Measurements from ENCODE around the gene RPS3. TPM values are rescaled to one million over a fixed set of nuclear protein-coding genes. Genes with fewer than 3 reads are reported as not detected.

Gene RPS3
- total and polyA plus RNA-seq, 5 donors = 1,021 to 1,263 (median 1,171) TPM

DNA sequence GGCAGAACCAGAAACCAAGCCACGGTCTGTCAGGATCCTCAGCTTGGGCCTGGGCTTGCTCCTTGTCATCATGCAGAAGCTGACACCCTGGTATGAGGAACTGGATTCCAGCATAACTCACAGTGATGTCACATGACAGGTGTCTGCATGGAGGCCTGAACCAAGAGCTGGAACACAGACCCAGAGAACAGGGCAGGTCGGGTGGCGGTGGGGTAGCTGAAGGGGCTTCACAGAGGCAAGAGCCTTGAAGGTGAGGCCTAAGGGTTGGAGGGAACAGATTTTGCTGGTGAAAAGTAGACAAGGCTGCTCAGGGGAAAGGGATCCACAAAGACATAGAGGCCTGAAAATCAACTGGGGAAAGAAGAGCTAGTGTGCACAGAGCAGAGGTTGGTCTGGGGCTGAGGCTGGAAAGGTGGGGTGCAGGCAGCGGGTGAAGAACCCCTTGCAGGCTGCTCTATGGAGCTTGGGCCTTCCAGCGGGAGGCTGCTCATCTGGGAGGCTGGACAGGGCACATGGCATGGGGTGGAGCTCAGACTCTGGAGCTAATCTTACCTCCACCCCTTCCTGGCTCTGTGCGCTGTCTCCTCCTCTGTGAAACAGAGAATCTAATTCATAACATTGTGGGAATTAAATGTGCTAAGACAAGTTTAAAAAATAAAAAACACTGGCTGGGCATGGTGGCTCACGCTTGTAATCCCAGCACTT lies 18.4 kb upstream of the RPS3 start:
- H3K4me3 ChIP-seq (ENCODE audit: low read length) = no peak overlapping the region
- peak; percentile 77 to 80 for ATAC-seq
- H3K9me3 ChIP-seq (ENCODE audit: control insufficient read depth, low read length) = no peaks in the 10 kb centered on the region
- peak; percentile 38 to 68 (median 68) for DNase-seq
- H3K27ac ChIP-seq (ENCODE audit: low read length) = no peak overlapping the region
- intact Hi-C loops (cut with DNase I) = loop anchor here in 1 of 4 donors (5.0 kb wide), 2 partner anchors 54 to 99 kb away; no protein-coding TSS in a partner anchor
- no peaks in the 10 kb centered on the region for H3K4me1 ChIP-seq (ENCODE audit: control insufficient read depth, insufficient read depth, low read length)
- WGBS = 74% methylated on average over 7 of the region's 7 CpGs
- H3K27me3 ChIP-seq (ENCODE audit: control insufficient read depth, insufficient read depth) = no peaks in the 10 kb centered on the region

DNA sequence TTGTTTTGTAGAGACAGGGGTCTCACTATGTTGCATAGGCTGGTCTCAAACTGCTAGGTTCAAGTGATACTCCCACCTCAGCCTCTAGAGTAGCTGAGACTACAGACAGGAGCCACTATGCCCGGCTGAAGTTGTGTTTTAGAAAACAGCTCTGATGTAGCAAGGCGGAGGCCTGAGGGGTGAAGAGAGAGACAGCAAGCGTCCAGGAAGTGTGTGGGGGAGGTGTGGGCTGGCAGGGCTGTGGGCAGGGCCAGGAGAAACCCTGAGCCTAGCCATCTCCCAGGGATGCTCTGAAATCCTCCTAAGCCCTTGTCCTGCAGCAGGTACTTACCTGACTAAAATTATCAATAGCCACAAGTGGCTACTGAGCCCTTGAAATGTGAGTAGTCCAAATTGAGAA lies 16.1 kb upstream of the RPS3 start:
- intact Hi-C loops (cut with DNase I) = loop anchor here (2.0 to 5.0 kb wide), 4 partner anchors 54 to 102 kb away; no protein-coding TSS in a partner anchor
- Histone ChIP-seq H3K27ac (ENCODE audit: low read length) (no peak overlapping the region), H3K9me3 (ENCODE audit: control insufficient read depth, low read length) (no peaks in the 10 kb centered on the region), H3K4me1 (ENCODE audit: control insufficient read depth, insufficient read depth, low read length) (peaks cover under 1% of the 10 kb centered on the region), H3K4me3 (ENCODE audit: low read length) (no peak overlapping the region), H3K27me3 (ENCODE audit: control insufficient read depth, insufficient read depth) (no peaks in the 10 kb centered on the region)
- 84% methylated on average over 3 of the region's 3 CpGs for WGBS
- ATAC-seq = peak in 1 of 2 donors; percentile 3
- DNase-seq = no peak

DNA sequence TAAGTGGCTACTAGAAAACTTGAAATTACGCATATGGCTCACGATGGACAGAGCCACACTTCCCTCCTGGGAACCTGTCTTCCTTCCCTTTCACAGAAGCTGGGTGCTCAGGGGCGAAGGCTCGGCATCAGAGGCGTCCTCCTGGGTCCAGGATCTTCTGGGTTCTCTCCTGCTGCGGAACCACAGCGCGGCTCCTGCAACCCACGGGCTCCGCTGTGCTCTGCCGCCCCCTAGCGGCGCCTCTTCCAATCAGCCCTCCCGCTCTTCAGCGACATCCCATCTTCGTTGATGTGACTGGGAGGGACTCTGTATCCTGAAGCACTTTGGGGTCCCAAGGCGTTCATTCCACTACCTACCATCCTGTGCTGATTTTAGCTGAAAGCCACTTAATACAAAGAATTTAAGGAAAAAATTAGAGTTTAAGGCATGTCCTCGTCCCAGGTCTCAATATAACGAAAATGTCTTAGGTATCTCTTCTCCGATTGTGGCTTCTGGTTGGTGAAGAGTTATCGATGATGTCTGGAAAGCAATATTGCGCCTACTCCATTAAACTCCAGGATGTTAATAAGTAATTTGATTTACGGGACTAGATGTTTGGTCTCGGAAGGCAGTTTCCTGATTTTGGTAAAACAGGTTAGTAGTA lies 14.8 kb upstream of the RPS3 start:
- no peaks in the 10 kb centered on the region for H3K9me3 ChIP-seq (ENCODE audit: control insufficient read depth, low read length)
- peaks cover 2% of the 10 kb centered on the region for H3K4me1 ChIP-seq (ENCODE audit: control insufficient read depth, insufficient read depth, low read length)
- no peak overlapping the region for H3K27ac ChIP-seq (ENCODE audit: low read length)
- ATAC-seq = peak; percentile 78 to 87
- no peak overlapping the region for H3K4me3 ChIP-seq (ENCODE audit: low read length)
- 22% methylated on average over 24 of the region's 24 CpGs for WGBS
- intact Hi-C loops (cut with DNase I) = loop anchor here in 3 of 4 donors (1.0 to 5.0 kb wide), 5 partner anchors 57 to 148 kb away; no protein-coding TSS in a partner anchor
- peak; percentile 83 to 94 (median 93) for DNase-seq
- no peaks in the 10 kb centered on the region for H3K27me3 ChIP-seq (ENCODE audit: control insufficient read depth, insufficient read depth)

DNA sequence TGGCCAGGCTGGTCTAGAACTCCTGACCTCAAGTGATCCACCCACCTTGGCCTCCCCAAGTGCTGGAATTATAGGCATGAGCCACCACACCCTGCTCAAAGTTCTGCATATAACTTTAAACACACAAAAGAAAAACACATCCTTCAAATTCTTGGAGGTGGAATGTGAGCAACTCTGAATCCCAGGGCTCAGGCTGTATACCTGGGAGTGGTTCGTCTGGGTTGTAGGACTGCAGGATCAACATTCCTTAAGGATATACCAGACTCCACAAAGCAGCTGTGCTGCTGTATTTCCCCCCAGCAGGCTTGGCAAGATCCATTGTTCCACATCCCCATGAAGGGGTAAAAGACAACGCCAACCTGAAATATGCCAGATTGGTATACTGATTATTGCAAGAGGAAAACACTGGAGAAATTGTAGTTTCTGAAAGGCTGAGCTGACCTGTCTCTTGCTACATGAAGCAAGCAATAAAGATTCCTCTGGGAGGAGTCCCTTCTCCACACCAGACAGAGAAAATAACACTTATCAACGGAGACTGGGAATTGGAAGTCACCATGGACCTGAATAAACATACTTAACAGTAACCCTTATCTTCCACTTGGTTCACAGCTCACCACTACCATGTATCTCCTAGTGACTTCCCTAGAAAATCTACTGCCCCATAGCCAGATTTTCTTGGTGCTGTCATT lies 12.2 kb upstream of the RPS3 start:
- intact Hi-C loops (cut with DNase I) = loop anchor here in 1 of 4 donors (5.0 kb wide), 1 partner anchor 145 kb away; no protein-coding TSS in a partner anchor
- 47% methylated on average over 3 of the region's 3 CpGs for WGBS

DNA sequence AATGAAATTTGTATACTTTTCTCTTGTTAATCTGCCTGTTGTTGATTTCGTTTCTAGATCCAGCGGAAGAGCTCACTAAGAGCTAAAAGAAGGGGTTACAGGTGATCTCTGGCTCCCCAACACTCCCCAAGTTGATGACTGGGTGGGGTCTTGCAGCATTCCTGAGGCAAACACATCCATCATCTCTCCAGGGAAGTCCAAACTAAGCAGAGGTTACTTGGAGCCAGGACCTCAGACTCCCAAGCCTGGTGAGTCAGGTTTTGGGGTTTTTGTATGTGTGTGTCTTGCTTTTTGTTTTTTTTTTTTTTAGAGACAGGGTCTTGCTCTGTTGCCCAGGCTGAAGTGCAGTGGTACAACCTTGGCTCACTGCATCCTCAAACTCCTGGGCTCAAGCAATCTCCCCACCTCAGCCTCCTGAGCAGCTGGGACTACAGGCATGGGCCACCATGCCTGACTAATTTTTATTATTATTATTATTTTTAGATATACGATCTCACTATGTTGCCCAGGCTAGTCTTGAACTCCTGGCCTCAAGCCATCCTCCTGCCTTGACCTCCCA lies 11.5 kb upstream of the RPS3 start:
- Histone ChIP-seq H3K27me3 (ENCODE audit: control insufficient read depth, insufficient read depth) (no peaks in the 10 kb centered on the region), H3K4me3 (ENCODE audit: low read length) (no peak overlapping the region), H3K27ac (ENCODE audit: low read length) (no peak overlapping the region), H3K4me1 (ENCODE audit: control insufficient read depth, insufficient read depth, low read length) (peaks cover 2% of the 10 kb centered on the region), H3K9me3 (ENCODE audit: control insufficient read depth, low read length) (no peaks in the 10 kb centered on the region)
- 71% methylated on average over 3 of the region's 3 CpGs for WGBS
- DNase-seq (no peak), ATAC-seq (no peak)
- intact Hi-C loops (cut with DNase I) = loop anchor here in 1 of 4 donors (5.0 kb wide), 1 partner anchor 144 kb away; no protein-coding TSS in a partner anchor

More for the DNA sequence above, 12.2 kb upstream of the RPS3 start:
- peaks cover 2% of the 10 kb centered on the region for H3K4me1 ChIP-seq (ENCODE audit: control insufficient read depth, insufficient read depth, low read length)
- no peaks in the 10 kb centered on the region for H3K9me3 ChIP-seq (ENCODE audit: control insufficient read depth, low read length)
- H3K27me3 ChIP-seq (ENCODE audit: control insufficient read depth, insufficient read depth) = no peaks in the 10 kb centered on the region
- H3K4me3 ChIP-seq (ENCODE audit: low read length) = no peak overlapping the region
- peak in 1 of 2 donors; percentile 23 for ATAC-seq
- H3K27ac ChIP-seq (ENCODE audit: low read length) = no peak overlapping the region
- no peak for DNase-seq

DNA sequence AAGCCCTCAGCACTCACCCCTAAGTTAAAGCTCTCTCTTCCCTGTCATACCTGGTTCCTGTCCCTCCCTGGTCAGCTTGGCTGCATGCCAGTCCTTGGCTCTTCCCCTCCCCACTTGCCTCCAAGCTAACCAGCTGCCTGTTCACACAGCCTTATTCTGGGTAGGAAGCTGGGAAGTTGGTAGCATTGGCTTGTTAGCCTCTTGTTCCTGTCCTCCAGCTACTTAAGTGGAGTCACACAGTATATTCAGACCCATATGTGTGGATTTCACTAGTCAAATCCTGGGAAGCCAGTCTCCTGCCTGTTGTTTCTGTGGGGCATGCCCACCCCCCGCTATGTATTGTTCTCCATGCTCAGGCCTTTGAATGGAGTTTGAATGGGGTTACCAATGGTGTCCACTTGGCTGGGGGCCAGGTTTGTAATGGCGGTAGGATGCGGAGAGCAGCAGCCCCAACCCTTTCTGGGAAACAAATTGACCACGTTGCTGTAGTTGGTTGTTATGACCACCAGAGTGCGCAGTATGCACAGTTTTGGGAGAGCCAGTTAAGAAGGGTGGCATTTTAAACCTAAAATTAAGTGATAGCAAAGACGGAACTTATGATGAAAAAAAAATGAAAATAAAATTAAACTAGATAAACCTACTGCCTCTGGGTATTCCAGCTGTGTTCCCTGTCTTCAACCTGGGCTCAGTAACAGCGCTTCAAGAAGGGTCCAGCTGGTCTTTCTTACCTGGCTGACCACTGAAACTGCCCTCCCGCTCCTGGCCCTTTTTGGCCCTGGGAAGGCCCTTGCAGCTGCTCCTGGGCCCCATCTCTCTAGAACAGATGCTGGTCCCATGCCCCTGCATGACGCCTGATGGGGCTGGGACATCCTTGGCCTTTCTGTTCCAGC lies 10.7 kb upstream of the RPS3 start:
- intact Hi-C loops (cut with DNase I) = loop anchor here in 1 of 4 donors (5.0 kb wide), 1 partner anchor 144 kb away; no protein-coding TSS in a partner anchor
- H3K4me3 ChIP-seq (ENCODE audit: low read length) = no peak overlapping the region
- no peak overlapping the region for H3K27ac ChIP-seq (ENCODE audit: low read length)
- DNase-seq (peak; percentile 79 to 83 (median 81)), ATAC-seq (peak; percentile 47 to 54)
- H3K9me3 ChIP-seq (ENCODE audit: control insufficient read depth, low read length) = no peaks in the 10 kb centered on the region
- no peaks in the 10 kb centered on the region for H3K27me3 ChIP-seq (ENCODE audit: control insufficient read depth, insufficient read depth)
- 25% methylated on average over 9 of the region's 9 CpGs for WGBS
- H3K4me1 ChIP-seq (ENCODE audit: control insufficient read depth, insufficient read depth, low read length) = peaks cover 2% of the 10 kb centered on the region

DNA sequence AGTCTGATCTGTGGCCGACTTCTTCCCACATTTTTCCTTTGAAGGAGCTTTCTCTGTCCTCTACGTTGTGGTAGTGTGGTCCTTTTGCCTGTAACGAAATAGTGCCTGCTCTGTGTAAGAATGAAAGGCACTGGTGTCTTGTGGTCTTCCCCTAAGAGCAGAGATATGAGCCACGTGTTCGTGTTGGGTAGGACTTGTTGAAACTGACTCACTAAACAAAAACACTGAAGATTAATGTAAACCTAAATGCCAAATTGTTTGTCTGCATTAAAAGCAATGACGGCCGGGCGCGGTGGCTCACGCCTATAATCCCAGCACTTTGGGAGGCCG lies 10.1 kb upstream of the RPS3 start:
- 75% methylated on average over 11 of the region's 11 CpGs for WGBS
- Histone ChIP-seq H3K4me1 (ENCODE audit: control insufficient read depth, insufficient read depth, low read length) (peaks cover 2% of the 10 kb centered on the region), H3K4me3 (ENCODE audit: low read length) (no peak overlapping the region), H3K9me3 (ENCODE audit: control insufficient read depth, low read length) (no peaks in the 10 kb centered on the region), H3K27me3 (ENCODE audit: control insufficient read depth, insufficient read depth) (no peaks in the 10 kb centered on the region), H3K27ac (ENCODE audit: low read length) (no peak overlapping the region)
- DNase-seq (no peak), ATAC-seq (no peak)
- intact Hi-C loops (cut with DNase I) = loop anchor here in 1 of 4 donors (5.0 kb wide), 1 partner anchor 143 kb away; no protein-coding TSS in a partner anchor

DNA sequence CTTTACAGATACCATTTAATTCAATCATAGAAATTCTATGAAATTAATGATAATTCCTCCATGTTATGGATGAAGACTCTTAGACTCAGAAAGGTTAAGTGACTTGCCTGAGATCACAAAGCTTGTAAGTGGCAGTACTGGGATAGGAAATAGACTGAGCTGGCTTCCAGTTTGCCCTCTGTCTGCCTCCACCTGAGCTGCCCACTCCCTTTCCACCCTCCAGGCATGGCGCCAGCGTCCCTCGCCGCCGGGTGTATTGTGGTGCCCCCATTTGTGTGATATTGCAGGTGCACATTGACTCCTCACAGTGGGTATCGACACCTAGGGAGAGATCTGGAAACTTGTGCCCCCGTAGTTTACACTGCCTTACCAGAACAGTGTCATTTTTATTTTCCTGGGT lies 9.4 kb upstream of the RPS3 start:
- no peak for ATAC-seq
- Histone ChIP-seq H3K27ac (ENCODE audit: low read length) (no peak overlapping the region), H3K4me3 (ENCODE audit: low read length) (no peak overlapping the region), H3K4me1 (ENCODE audit: control insufficient read depth, insufficient read depth, low read length) (peaks cover 2% of the 10 kb centered on the region), H3K27me3 (ENCODE audit: control insufficient read depth, insufficient read depth) (no peaks in the 10 kb centered on the region), H3K9me3 (ENCODE audit: control insufficient read depth, low read length) (no peaks in the 10 kb centered on the region)
- intact Hi-C loops (cut with DNase I) = loop anchor here in 2 of 4 donors (5.0 kb wide), 2 partner anchors 137 to 142 kb away; partner anchors contain the start of gene GDPD5 (in 1 of the 2)
- WGBS = 82% methylated on average over 7 of the region's 7 CpGs
- no peak for DNase-seq

DNA sequence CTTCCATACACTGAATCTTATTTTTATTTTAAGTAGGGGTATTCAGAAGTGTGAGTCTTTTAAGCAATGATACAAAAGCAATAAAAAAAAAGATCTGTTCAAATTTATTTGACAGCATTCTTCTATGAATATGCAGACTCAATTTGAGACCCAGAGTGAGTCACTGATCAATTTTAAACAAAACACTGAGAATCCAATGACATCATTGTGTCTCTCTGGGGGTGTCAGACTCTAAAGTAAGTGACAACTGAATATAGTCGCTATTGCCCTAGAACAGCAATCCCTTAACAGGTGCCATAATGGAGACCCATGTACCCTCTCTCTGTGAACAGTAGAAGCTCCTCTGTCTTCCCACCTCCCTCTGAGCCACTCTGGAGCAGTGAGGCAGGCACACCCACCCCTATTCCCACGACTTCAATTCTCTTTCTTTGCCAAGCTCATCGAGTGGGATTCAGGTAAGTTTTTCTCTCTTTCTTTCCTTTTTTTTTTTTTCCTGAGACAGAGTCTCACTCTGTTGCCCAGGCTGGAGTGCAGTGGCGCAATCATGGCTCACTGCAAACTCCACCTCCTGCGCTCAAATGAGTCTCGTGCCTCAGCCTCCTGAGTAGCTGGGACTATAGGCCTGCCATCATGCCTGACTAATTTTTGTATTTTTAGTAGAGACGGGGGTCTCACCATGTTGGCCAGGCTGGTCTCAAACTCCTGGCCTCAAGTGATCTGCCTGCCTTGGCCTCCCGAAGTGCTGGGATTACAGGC lies 5.1 kb upstream of the RPS3 start:
- no peak for DNase-seq
- intact Hi-C loops (cut with DNase I) = loop anchor here in 1 of 4 donors (5.0 kb wide), 1 partner anchor 133 kb away; the partner anchor contains the start of gene GDPD5
- no peaks in the 10 kb centered on the region for H3K9me3 ChIP-seq (ENCODE audit: control insufficient read depth, low read length)
- H3K27ac ChIP-seq (ENCODE audit: low read length) = no peak overlapping the region
- ATAC-seq = no peak
- H3K27me3 ChIP-seq (ENCODE audit: control insufficient read depth, insufficient read depth) = no peaks in the 10 kb centered on the region
- no peaks in the 10 kb centered on the region for H3K4me1 ChIP-seq (ENCODE audit: control insufficient read depth, insufficient read depth, low read length)
- no peak overlapping the region for H3K4me3 ChIP-seq (ENCODE audit: low read length)
- WGBS = 78% methylated on average over 8 of the region's 8 CpGs

Data from right cardiac atrium (tissue), 5 donors.